GM21717 (cell line): ENCODE results near the gene RETREG1.
"Not testable (repeated sequence)": the region's sequence is repeated elsewhere in the genome, so short reads cannot be mapped to it uniquely, and the experiment has no call there.

ENCODE experiments used
- ATAC-seq: cut with Tn5 transposase; IDR thresholded peaks from one replicate; pipeline ENCODE4 v1.9.1; 2021; ENCODE audit warnings: mild to moderate bottlenecking, moderate library complexity; ENCODE audit not compliant: unreplicated experiment

Gene RETREG1

GRCh38 chr5:16558984-16559629 is 57.7 kb downstream of the RETREG1 start:
- ATAC-seq, result no peak

GRCh38 chr5:16557477-16557876 is 59.3 kb downstream of the RETREG1 start:
- no peak for ATAC-seq

GRCh38 chr5:16554110-16554509 is 62.7 kb downstream of the RETREG1 start:
- no peak for ATAC-seq

GRCh38 chr5:16552666-16553343 is 64.0 kb downstream of the RETREG1 start:
- ATAC-seq, result peak; percentile 84

GRCh38 chr5:16551628-16552027 is 65.2 kb downstream of the RETREG1 start:
- ATAC-seq, result no peak

- ATAC-seq, result peak; percentile 70
Observed at GRCh38 chr5:16550316-16550952, 66.4 kb downstream of the RETREG1 start.

- peak; percentile 21 for ATAC-seq
Observed at GRCh38 chr5:16549491-16550206, 67.1 kb downstream of the RETREG1 start.

GRCh38 chr5:16548812-16549211 is 68.0 kb downstream of the RETREG1 start:
- ATAC-seq, result no peak

- ATAC-seq, result no peak
Observed at GRCh38 chr5:16548115-16548514, 68.7 kb downstream of the RETREG1 start.

- no peak for ATAC-seq
Observed at GRCh38 chr5:16547200-16547842, 69.5 kb downstream of the RETREG1 start.

- ATAC-seq, result no peak
Observed at GRCh38 chr5:16546732-16547131, 70.1 kb downstream of the RETREG1 start.

GRCh38 chr5:16544607-16545374 is 72.0 kb downstream of the RETREG1 start:
- ATAC-seq, result no peak

- ATAC-seq, result not testable (repeated sequence)
Observed at GRCh38 chr5:16543206-16543605, 73.6 kb downstream of the RETREG1 start.

- no peak for ATAC-seq
Observed at GRCh38 chr5:16542236-16542635, 74.6 kb downstream of the RETREG1 start.

GRCh38 chr5:16541592-16541991 is 75.2 kb downstream of the RETREG1 start:
- not testable (repeated sequence) for ATAC-seq

GRCh38 chr5:16540421-16540820 is 76.4 kb downstream of the RETREG1 start:
- ATAC-seq, result no peak

- no peak for ATAC-seq
Observed at GRCh38 chr5:16539169-16539666, 77.6 kb downstream of the RETREG1 start.

GRCh38 chr5:16538006-16538405 is 78.8 kb downstream of the RETREG1 start:
- ATAC-seq, result no peak

GRCh38 chr5:16536818-16537217 is 80.0 kb downstream of the RETREG1 start:
- ATAC-seq, result no peak

GRCh38 chr5:16536246-16536645 is 80.6 kb downstream of the RETREG1 start:
- no peak for ATAC-seq
